Smooth muscle cell (in vitro differentiated cells): ENCODE data around the gene STT3A. TPM values are rescaled to one million over a fixed set of nuclear protein-coding genes. Genes with fewer than 3 reads are reported as not detected.

Experiments used
- DNase-seq: peaks from one replicate; lab custom pipeline; 2025; ENCODE audit not compliant: unreplicated experiment; lab: John Stamatoyannopoulos, UW
- H2AFZ ChIP-seq: fragments of 200-600 bp; sonication (generic); 2 replicates; pipeline ENCODE4 v1.6.0; 2016; ENCODE audit warnings: antibody characterized with exemption, low read depth, mild to moderate bottlenecking
- H3F3A ChIP-seq: fragments of 200-600 bp; sonication (generic); 2 replicates; pipeline ENCODE4 v1.6.0; 2017; ENCODE audit warnings: antibody characterized with exemption, low read depth
- H3K27ac ChIP-seq: fragments of 200-600 bp; sonication (generic); 2 replicates; pipeline ENCODE4 v1.5.1; 2016; ENCODE audit warnings: low read depth, mild to moderate bottlenecking
- H3K27me3 ChIP-seq: fragments of 200-600 bp; sonication (generic); 2 replicates; pipeline ENCODE4 v1.6.1; 2016; ENCODE audit warnings: low read depth, mild to moderate bottlenecking
- H3K36me3 ChIP-seq: fragments of 200-600 bp; sonication (generic); 2 replicates; pipeline ENCODE4 v1.5.1; 2016; ENCODE audit warnings: low read depth
- H3K4me1 ChIP-seq: fragments of 200-600 bp; sonication (generic); 2 replicates; pipeline ENCODE4 v1.5.1; 2016; ENCODE audit warnings: low read depth
- H3K4me2 ChIP-seq: fragments of 200-600 bp; sonication (generic); 2 replicates; pipeline ENCODE4 v1.6.0; 2016; ENCODE audit warnings: mild to moderate bottlenecking
- H3K4me3 ChIP-seq: fragments of 200-600 bp; sonication (generic); 2 replicates; pipeline ENCODE4 v1.5.1; 2016; ENCODE audit warnings: mild to moderate bottlenecking
- H3K79me2 ChIP-seq: fragments of 200-600 bp; sonication (generic); 2 replicates; pipeline ENCODE4 v1.6.0; 2016; ENCODE audit warnings: low read depth, mild to moderate bottlenecking
- H3K9ac ChIP-seq: fragments of 200-600 bp; sonication (generic); 2 replicates; pipeline ENCODE4 v1.6.0; 2016; ENCODE audit warnings: low read depth
- H3K9me3 ChIP-seq: fragments of 200-600 bp; sonication (generic); replicated peaks from 2 replicates; pipeline ENCODE4 v1.5.1; 2016; ENCODE audit warnings: low read depth
- H4K20me1 ChIP-seq: fragments of 200-600 bp; sonication (generic); 2 replicates; pipeline ENCODE4 v1.6.0; 2016; ENCODE audit warnings: low read depth
- CTCF ChIP-seq: fragments of 200-600 bp; sonication (generic); IDR thresholded peaks from 2 replicates; pipeline ENCODE4 v1.5.1; 2017; ENCODE audit warnings: borderline replicate concordance, mild to moderate bottlenecking, antibody characterized with exemption; ENCODE audit not compliant: insufficient read depth, poor library complexity, severe bottlenecking
- WGBS: methylation state at CpG from one replicate; pipeline ENCODE4 v1.1.7; 2016; ENCODE audit warnings: low lambda C conversion rate; 5-methylcytosine and 5-hydroxymethylcytosine counted together
- polyA plus RNA-seq: library from polyadenylated mRNA; unstranded; fragments of >200 nt; fragmentation: Nextera tagmentation; extraction: Ambion mirVana; gene quantifications from 2 replicates; pipeline ENCODE4 v1.2.1, GENCODE V29; 2016
- total RNA-seq: library from RNA; depleted of rRNA; stranded (reverse); fragments of >200 nt; gene quantifications from 2 replicates; pipeline ENCODE4 v1.2.3, GENCODE V29; 2014

The STT3A gene
- total and polyA plus RNA-seq, 2 experiments from 2014 or later: 216 to 241 TPM

GRCh38 chr11:125594958-125595357 is 2.3 kb downstream of the STT3A start:
- no peak for TF ChIP-seq CTCF
- Histone ChIP-seq H3K9me3 (no peaks in the 10 kb centered on the region), H2AFZ (no peak overlapping the region), H3K4me2 (no peak overlapping the region), H3K4me1 (peaks cover 13% of the 10 kb centered on the region), H3K79me2 (peaks cover 70% of the 10 kb centered on the region), H4K20me1 (peaks cover 40% of the 10 kb centered on the region), H3K36me3 (peaks cover 20% of the 10 kb centered on the region), H3K27ac (no peak overlapping the region), H3K27me3 (no peaks in the 10 kb centered on the region), H3F3A (no peaks in the 10 kb centered on the region), H3K4me3 (no peak overlapping the region), H3K9ac (no peak overlapping the region)
- no peak for DNase-seq
- 98% methylated on average over 3 of the region's 3 CpGs for WGBS

DNA sequence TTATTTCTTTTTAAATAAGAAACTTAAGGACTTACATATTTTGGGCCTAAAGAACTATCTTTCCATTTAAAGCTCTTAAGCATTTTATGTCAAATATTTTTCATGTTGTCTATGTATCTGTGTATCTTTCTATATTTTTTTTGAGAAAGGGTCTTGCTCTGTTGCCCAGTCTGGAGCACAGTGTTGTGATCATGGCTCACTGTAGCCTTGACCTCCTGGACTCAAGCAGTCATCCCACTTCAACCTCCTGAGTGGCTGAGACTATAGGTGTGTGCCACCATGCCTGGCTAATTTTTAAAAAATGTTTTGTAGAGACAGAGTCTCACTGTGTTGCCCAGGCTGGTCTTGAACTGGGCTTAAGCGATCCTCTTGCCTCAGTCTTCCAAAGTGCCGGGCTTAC is 8.0 kb downstream of the STT3A start:
- Histone ChIP-seq H3K27ac (no peak overlapping the region), H3K4me1 (no peaks in the 10 kb centered on the region), H3F3A (no peaks in the 10 kb centered on the region), H3K4me3 (no peak overlapping the region), H3K9me3 (no peaks in the 10 kb centered on the region), H3K4me2 (no peak overlapping the region), H3K9ac (no peak overlapping the region), H3K36me3 (peaks cover 59% of the 10 kb centered on the region), H3K27me3 (no peaks in the 10 kb centered on the region), H3K79me2 (peaks cover 50% of the 10 kb centered on the region), H2AFZ (no peak overlapping the region), H4K20me1 (peaks cover 56% of the 10 kb centered on the region)
- no peak for DNase-seq
- TF ChIP-seq CTCF: no peak
- WGBS: 95% methylated on average over 2 of the region's 2 CpGs

GRCh38 chr11:125603207-125603606 is 10.6 kb downstream of the STT3A start:
- no peaks in the 10 kb centered on the region for H3F3A ChIP-seq
- no peak overlapping the region for H3K27ac ChIP-seq
- peaks cover 43% of the 10 kb centered on the region for H4K20me1 ChIP-seq
- H3K9ac ChIP-seq: no peak overlapping the region
- peaks cover 63% of the 10 kb centered on the region for H3K36me3 ChIP-seq
- no peaks in the 10 kb centered on the region for H3K27me3 ChIP-seq
- 96% methylated on average over 3 of the region's 3 CpGs for WGBS
- TF ChIP-seq CTCF: no peak
- DNase-seq: no peak
- no peaks in the 10 kb centered on the region for H3K4me1 ChIP-seq
- H3K4me2 ChIP-seq: no peak overlapping the region
- no peak overlapping the region for H3K4me3 ChIP-seq
- no peaks in the 10 kb centered on the region for H3K9me3 ChIP-seq
- no peak overlapping the region for H2AFZ ChIP-seq
- peaks cover 25% of the 10 kb centered on the region for H3K79me2 ChIP-seq

DNA sequence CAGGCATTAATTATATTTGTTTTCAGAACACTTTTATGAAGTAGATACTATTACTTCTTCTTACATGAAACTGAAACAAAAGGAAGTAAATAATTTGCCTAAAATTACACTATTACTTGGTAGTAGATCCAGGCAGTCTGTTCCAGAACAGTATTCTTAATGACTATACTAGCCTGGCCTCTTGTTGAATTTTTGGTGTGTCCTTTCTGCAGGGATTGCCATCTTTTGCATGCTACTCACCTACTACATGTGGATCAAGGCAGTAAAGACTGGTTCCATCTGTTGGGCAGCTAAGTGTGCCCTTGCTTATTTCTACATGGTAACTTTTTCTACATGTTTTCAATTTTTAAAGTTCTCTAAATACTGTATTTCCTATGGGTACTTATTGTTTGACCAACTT is 12.8 kb downstream of the STT3A start:
- Histone ChIP-seq H3K9ac (no peak overlapping the region), H3F3A (no peaks in the 10 kb centered on the region), H3K4me2 (no peak overlapping the region), H2AFZ (no peak overlapping the region), H3K4me3 (no peak overlapping the region), H3K27me3 (no peaks in the 10 kb centered on the region), H3K79me2 (peaks cover 16% of the 10 kb centered on the region), H3K9me3 (no peaks in the 10 kb centered on the region), H3K27ac (no peak overlapping the region), H3K36me3 (peaks cover 72% of the 10 kb centered on the region), H4K20me1 (peaks cover 37% of the 10 kb centered on the region), H3K4me1 (no peaks in the 10 kb centered on the region)
- no peak for DNase-seq
- no peak for TF ChIP-seq CTCF
